ENCODE data around the gene PRKN.

GRCh38 chr6:161353208-161353613 lies 1374.4 kb downstream of the PRKN start:
- peak; percentile 46 for TF ChIP-seq CTCF (IDR thresholded peaks at IDR 0.05)
- no peak for TF ChIP-seq EZH2phosphoT487 (IDR thresholded peaks at IDR 0.05)
- no peak for TF ChIP-seq EZH2 (IDR thresholded peaks at IDR 0.05)

All from neural progenitor cell (in vitro differentiated cells).